K562 (cell line): ENCODE data around the gene TRIM4. TPM values are rescaled to one million over a fixed set of nuclear protein-coding genes. Genes with fewer than 3 reads are reported as not detected.
A peak's percentile ranks its signal among the peaks of the same experiment; 100 is the strongest.

Experiments used
- ATAC-seq: fragments of 200-7000 bp; cut with Tn5 transposase; 3 replicates; pipeline ENCODE4 v1.9.1; 2020; ENCODE audit warnings: moderate library complexity
- BruUV-seq: library from RNA; stranded (reverse); fragments of 400-500 nt; replicated peaks from 2 replicates; lab custom pipeline; 2021; lab: Mats Ljungman, UMichigan
- CTCF ChIA-PET: fragments of 300-600 bp; formaldehyde crosslinking; extraction: SDS; loops from one replicate; lab custom pipeline; 2021; ENCODE audit warnings: low intra/inter-chr PET ratio; lab: Yijun Ruan, JAX
- POLR2A ChIA-PET: fragments of 300-600, 350-650 bp; sonication (Branson Sonifier 250); formaldehyde crosslinking; extraction: SDS; loops from one replicate; lab custom pipeline; 2021; ENCODE audit warnings: antibody characterized with exemption, inconsistent platforms; lab: Yijun Ruan, JAX
- DNase-seq, 4 experiments: peaks; one replicate each; pipeline versions ENCODE4 v3.0.0 to v3.0.0-alpha.2; 2011 to 2018; ENCODE audit warnings: low spot score in 3 of 4, mixed read lengths in 3 of 4; ENCODE audit errors: extremely low read depth in 1 of 4
- FAIRE-seq: peaks from 2 replicates; lab custom pipeline; 2011; peaks lifted over from hg19 to GRCh38; lab: Jason Lieb, UNC
- H2AFZ ChIP-seq: 2 replicates; pipeline ENCODE4 v1.6.0; 2011; ENCODE audit warnings: low read depth, low read length, control low read depth, inconsistent platforms
- H3K27ac ChIP-seq: fragments of 200-600 bp; 3 replicates; pipeline ENCODE4 v1.8.0; 2011; ENCODE audit warnings: low read depth, mild to moderate bottlenecking, control low read depth, inconsistent platforms, low read length, moderate library complexity, mixed read lengths; ENCODE audit errors: extremely low read depth
- H3K27me3 ChIP-seq, 2 experiments: fragments of 300-600 bp in 1 of 2; 2 replicates in 1 of 2; 3 replicates in 1 of 2; pipeline versions ENCODE4 v1.6.0 to v1.8.0; 2011; ENCODE audit warnings: inconsistent platforms in 2 of 2, low read length in 2 of 2, mild to moderate bottlenecking in 1 of 2, mixed read lengths in 1 of 2, moderate library complexity in 1 of 2; ENCODE audit not compliant: control insufficient read depth in 2 of 2, insufficient read depth in 2 of 2
- H3K36me3 ChIP-seq: fragments of 300-600 bp; 3 replicates; pipeline ENCODE4 v1.8.0; 2011; ENCODE audit warnings: mild to moderate bottlenecking, low read length, inconsistent platforms; ENCODE audit not compliant: control insufficient read depth, insufficient read depth
- H3K4me1 ChIP-seq, 2 experiments: fragments of 200-600 bp in 1 of 2; replicated peaks in 1 of 2; 2 replicates in 1 of 2; 3 replicates in 1 of 2; pipeline versions ENCODE4 v1.5.1 to v1.8.0; 2011; ENCODE audit warnings: inconsistent platforms in 2 of 2, low read length in 2 of 2, mild to moderate bottlenecking in 1 of 2, mixed read lengths in 1 of 2, moderate library complexity in 1 of 2; ENCODE audit not compliant: control insufficient read depth in 2 of 2, insufficient read depth in 2 of 2
- H3K4me2 ChIP-seq: 2 replicates; pipeline ENCODE4 v1.6.1; 2011; ENCODE audit warnings: low read length, control low read depth, inconsistent platforms, mixed read lengths; ENCODE audit not compliant: insufficient read depth
- H3K4me3 ChIP-seq: fragments of 200-600 bp; sonication (generic), shearing (Covaris generic); 2 replicates; pipeline ENCODE4 v1.5.1; 2016; ENCODE audit warnings: control low read depth, inconsistent platforms
- H3K79me2 ChIP-seq: fragments of 200-600 bp; 3 replicates; pipeline ENCODE4 v1.8.0; 2011; ENCODE audit warnings: low read length, inconsistent platforms; ENCODE audit not compliant: control insufficient read depth, insufficient read depth
- H3K9ac ChIP-seq, 2 experiments: 2 replicates each; pipeline versions ENCODE4 v1.6.0 to v1.6.1; 2011; ENCODE audit warnings: low read depth in 2 of 2, low read length in 2 of 2, control low read depth in 1 of 2, inconsistent platforms in 1 of 2, mild to moderate bottlenecking in 1 of 2, mixed read lengths in 1 of 2; ENCODE audit not compliant: insufficient read depth in 1 of 2
- H3K9me1 ChIP-seq: one replicate; pipeline ENCODE4 v1.6.0; 2011; ENCODE audit warnings: inconsistent platforms, mild to moderate bottlenecking, low read length, moderate library complexity; ENCODE audit not compliant: control insufficient read depth, insufficient read depth
- H3K9me3 ChIP-seq: replicated peaks from 2 replicates; pipeline ENCODE4 v1.5.1; 2011; ENCODE audit warnings: low read depth, low read length, inconsistent platforms; ENCODE audit not compliant: control insufficient read depth, insufficient read depth
- H4K20me1 ChIP-seq: replicated peaks from 2 replicates; pipeline ENCODE4 v1.6.1; 2011; ENCODE audit warnings: low read length, inconsistent platforms, mixed read lengths; ENCODE audit not compliant: control insufficient read depth, insufficient read depth
- C11orf30 ChIP-seq: fragments of 450-650 bp; IDR thresholded peaks from 2 replicates; pipeline ENCODE4 v1.6.1; 2016; ENCODE audit warnings: low read depth, mild to moderate bottlenecking
- MAFF ChIP-seq: IDR thresholded peaks from 2 replicates; pipeline ENCODE4 v1.6.1; 2012; ENCODE audit warnings: low read length, improper control_type of control experiment
- MAFG ChIP-seq: fragments of 450-650 bp; conservative IDR thresholded peaks from 2 replicates; pipeline ENCODE4 v1.6.1; 2016; ENCODE audit warnings: missing genetic modification characterization, missing compliant biosample characterization
- MAFK ChIP-seq: IDR thresholded peaks from 2 replicates; pipeline ENCODE4 v1.6.1; 2011; ENCODE audit warnings: low read length, improper control_type of control experiment
- NFE2 ChIP-seq: IDR thresholded peaks from 2 replicates; pipeline ENCODE4 v1.6.1; 2014; ENCODE audit warnings: antibody characterized with exemption, low read depth
- ZFP91 ChIP-seq: sonication (generic); formaldehyde crosslinking; IDR thresholded peaks from 2 replicates; pipeline ENCODE4 v1.8.0; 2022; ENCODE audit warnings: mild to moderate bottlenecking, missing genetic modification reagents
- WGBS: fragments of 100-300 bp; shearing (Covaris generic); methylation state at CpG from one replicate; pipeline ENCODE4 v1.1.6; 2016; ENCODE audit warnings: low coverage, mixed read lengths; ENCODE audit not compliant: insufficient coverage; ENCODE audit errors: missing lambda C conversion rate; 5-methylcytosine and 5-hydroxymethylcytosine counted together
- in situ Hi-C: fragments of 300-500 bp; cut with MboI; formaldehyde crosslinking; loops from 4 replicates; pipeline ENCODE4 v1.15.0; 2018; ENCODE audit warnings: inconsistent platforms, mixed read lengths
- intact Hi-C: fragments of 100-400 bp; cut with micrococcal nuclease; formaldehyde crosslinking; loops from 2 replicates; pipeline ENCODE4 v1.14.2; 2022
- polyA plus RNA-seq, 8 experiments: library from polyadenylated mRNA; depleted of rRNA in 4 of 8; stranded (reverse) in 5 of 8; unstranded in 3 of 8; fragments of >200 nt; fragmentation: Nextera tagmentation in 2 of 8; fragmentation: Illumina TruSeq in 1 of 8; extraction: Ambion mirVana in 2 of 8; extraction: Trizol in 1 of 8; gene quantifications; 2 replicates each; pipeline versions ENCODE4 v1.2.1 to v1.2.3, GENCODE V29; 2011 to 2014; ENCODE audit warnings: inconsistent platforms in 1 of 8, missing spikeins in 1 of 8
- total RNA-seq, 7 experiments: library from RNA; depleted of rRNA in 6 of 7; stranded (reverse); fragments of >200 nt in 6 of 7; fragmentation: Illumina TruSeq in 2 of 7; extraction: Trizol in 2 of 7; gene quantifications; 2 replicates each; pipeline versions ENCODE4 v1.2.1 to v1.2.3, GENCODE V29; 2011 to 2021; ENCODE audit warnings: low replicate concordance in 1 of 7

Gene TRIM4
- total and polyA plus RNA-seq, 9 of the 15 experiments (the other 6 are each of a cell fraction or from before 2014, with no cell fraction given) = 6.2 to 28.3 (median 22.4) TPM

- no peak for ATAC-seq
- H2AFZ ChIP-seq = peak overlapping the region; percentile 37
- ChIA-PET CTCF (interaction anchor here (0.5 kb wide), 1 partner anchor 556 kb away, joined by 3 read pairs; the partner anchor contains the start of gene TSC22D4), POLR2A (interaction anchor here (0.5 to 0.9 kb wide), 4 partner anchors 9 to 356 kb away, joined by 3 to 4 read pairs (median 4); no protein-coding TSS in a partner anchor)
- no peak overlapping the region for H3K4me2 ChIP-seq
- no peak overlapping the region for H3K9ac ChIP-seq
- H3K36me3 ChIP-seq = 0 out of 3 replicates have a peak, but pooled peaks cover 7% of the 10 kb centered on the region
- peaks cover 8 to 11% of the 10 kb centered on the region in 2 experiments; a peak in 4 of 5 replicates for H3K4me1 ChIP-seq
- H3K9me3 ChIP-seq = no peaks in the 10 kb centered on the region
- in situ Hi-C loops = no loop called here
- H3K9me1 ChIP-seq = no peaks in the 10 kb centered on the region
- FAIRE-seq = no peak
- intact Hi-C loops = no loop called here
- H4K20me1 ChIP-seq = no peaks in the 10 kb centered on the region
- peaks cover 26% of the 10 kb centered on the region for H3K79me2 ChIP-seq
- no TSS peak for BruUV-seq
- 34% methylated on average over 3 of the region's 3 CpGs for WGBS
- no peak for DNase-seq
- H3K27ac ChIP-seq = no peak overlapping the region
- no peak overlapping the region for H3K4me3 ChIP-seq
- no peak for TF ChIP-seq ZFP91 (CRISPR knock-in tag)
- TF ChIP-seq NFE2 = peak; percentile 84
- TF ChIP-seq MAFK = peak; percentile 49; the same call in 1 of the 2 replicates
- peak; percentile 42; the same call in 1 of the 2 replicates for TF ChIP-seq MAFF
- peak; percentile 55; the same call in 1 of the 2 replicates for TF ChIP-seq C11orf30
- peak; percentile 55 for TF ChIP-seq MAFG (tag)
- H3K27me3 ChIP-seq = peaks cover 2 to 13% of the 10 kb centered on the region in 2 experiments; a peak in 3 of 5 replicates
Measured at GRCh38 chr7:99923200-99923599, 3.9 kb upstream of the TRIM4 start.
